Measurements from ENCODE around the gene NRP2.

NRP2 gene

DNA sequence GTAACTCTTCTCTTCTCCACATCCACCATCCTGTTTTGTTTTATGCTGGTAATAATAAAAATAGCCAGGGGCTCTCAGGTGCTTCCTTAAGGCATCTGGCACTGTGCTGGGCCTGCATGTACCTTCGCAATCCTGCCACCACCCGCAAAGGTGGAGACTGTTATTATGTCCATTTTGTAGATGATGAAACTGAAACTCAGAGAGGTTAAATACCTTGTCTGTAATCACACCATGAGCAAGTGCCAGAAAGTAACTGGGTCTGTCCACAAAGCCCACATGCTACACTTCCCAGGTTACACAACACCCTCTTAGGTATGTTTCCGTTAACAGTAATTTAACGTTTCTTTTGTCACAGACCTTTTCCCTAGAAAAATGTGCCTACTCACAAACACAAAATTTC lies 27.0 kb downstream of the NRP2 start:
- DNase-seq (ENCODE audit: low read depth), result no peak

DNA sequence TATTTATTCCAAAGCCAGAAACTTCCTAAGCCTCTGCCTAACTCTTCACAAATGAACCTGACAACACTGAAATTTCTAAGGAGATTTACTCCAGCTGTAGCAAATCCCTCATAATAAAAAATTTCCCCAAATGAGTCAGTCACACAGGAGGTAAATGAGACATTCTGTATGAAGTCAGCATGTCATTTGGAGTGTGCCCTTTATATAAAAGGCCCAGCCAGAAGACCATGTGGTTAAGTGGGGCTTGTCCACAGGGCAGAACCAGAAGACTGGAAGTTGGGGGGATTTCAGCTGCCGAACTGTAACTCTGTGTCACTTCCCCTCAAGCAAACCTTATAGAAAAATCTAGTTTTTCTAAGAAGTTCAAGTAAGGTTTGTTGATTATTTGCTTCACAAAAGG lies 30.2 kb downstream of the NRP2 start:
- no peak for DNase-seq (ENCODE audit: low read depth)

DNA sequence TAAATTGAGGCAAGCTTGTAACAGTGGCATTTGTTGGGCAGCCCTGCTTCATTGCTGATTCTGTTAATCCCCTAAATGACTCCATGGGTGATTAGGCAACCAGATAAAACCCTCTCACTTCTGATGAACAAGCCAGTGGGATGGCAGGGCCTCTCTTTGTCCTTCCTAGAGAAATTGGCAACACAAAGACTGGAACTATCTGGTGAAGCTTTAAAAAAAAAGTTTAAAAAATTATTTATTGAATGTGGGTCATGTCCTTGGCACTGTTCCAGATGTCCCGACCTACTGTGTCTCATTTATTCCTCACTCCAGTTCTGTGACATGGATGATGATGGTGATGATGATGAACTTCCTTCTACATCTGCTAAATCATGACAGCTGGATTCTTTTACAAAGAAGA lies 30.8 kb downstream of the NRP2 start:
- no peak for DNase-seq (ENCODE audit: low read depth)

DNA sequence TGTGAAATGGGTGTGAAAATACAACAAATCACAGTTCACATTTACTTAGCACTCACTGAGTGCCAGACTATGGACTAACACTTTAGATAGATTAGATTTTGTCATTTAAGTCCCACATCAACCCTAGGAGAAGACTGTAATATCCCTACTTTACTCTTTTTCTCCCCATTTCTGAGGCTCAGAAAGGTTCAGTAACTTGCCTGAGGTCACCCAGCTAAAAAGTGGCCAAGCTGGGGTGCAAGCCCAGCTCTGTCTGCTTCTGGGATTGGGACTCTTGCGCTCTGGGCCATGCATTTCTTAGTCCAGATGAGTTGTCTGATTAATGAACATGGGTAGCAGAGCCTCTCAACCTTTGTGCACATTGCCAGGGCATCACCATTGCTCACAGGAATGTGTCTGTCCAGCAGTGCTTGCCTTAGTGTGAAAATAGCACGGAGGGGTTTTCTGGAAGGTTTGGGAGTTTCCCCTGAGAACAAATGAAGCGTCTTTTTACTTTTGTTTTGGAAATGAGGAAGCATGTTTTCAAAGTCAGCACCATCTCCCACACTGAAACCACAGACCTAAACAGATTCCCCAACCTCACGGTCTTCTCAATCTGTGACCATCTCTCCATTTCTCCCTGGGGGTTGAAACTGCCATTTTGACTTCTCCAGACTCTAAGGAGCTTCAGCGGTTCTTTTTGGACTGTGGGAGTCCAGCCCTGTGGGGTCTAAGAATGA lies 31.9 kb downstream of the NRP2 start:
- DNase-seq (ENCODE audit: low read depth), result no peak

DNA sequence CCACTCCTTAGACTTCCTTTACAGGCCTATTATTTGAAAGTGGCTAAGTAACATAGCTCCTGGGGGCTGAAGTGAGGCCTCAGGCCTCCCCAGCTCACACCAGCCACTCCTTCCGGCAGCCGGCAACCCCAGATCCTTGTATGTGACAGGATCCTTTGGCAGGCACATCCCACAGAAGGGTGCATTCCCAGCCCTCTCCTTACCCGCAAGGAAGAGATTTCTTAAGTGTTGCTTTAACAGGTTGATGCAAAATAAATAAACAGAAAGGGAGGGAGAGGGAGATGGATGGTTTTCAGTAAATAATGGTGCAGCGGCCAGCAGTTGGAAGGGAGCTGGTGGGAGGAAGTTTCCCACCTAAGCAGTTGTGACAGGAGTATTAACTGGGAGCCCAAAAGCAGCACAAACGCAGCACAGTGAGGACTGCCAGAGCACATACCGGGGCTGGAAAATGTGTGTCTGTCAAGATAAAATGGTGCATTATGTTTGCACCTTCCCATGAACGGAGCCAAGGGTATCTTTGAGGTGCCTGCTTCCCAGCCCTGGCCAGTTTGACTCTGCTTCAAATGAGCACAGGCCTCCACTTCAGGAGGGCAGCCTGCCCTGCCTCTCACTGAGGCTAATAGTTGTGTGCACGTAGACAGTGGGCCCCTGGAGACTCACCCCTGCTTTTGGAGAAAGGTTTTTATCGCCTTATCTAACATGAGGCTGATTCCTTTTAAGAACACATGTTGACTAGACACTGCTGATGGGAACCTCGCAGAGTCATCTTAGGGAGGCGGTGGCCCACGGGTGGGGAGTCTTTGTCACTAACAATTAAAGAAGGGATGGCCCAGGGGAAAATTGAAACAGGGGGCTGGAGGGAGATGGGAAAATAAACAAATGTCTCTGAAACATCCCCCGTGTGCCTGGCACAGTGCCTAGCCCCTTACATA lies 32.8 kb downstream of the NRP2 start:
- DNase-seq (ENCODE audit: low read depth), result no peak

DNA sequence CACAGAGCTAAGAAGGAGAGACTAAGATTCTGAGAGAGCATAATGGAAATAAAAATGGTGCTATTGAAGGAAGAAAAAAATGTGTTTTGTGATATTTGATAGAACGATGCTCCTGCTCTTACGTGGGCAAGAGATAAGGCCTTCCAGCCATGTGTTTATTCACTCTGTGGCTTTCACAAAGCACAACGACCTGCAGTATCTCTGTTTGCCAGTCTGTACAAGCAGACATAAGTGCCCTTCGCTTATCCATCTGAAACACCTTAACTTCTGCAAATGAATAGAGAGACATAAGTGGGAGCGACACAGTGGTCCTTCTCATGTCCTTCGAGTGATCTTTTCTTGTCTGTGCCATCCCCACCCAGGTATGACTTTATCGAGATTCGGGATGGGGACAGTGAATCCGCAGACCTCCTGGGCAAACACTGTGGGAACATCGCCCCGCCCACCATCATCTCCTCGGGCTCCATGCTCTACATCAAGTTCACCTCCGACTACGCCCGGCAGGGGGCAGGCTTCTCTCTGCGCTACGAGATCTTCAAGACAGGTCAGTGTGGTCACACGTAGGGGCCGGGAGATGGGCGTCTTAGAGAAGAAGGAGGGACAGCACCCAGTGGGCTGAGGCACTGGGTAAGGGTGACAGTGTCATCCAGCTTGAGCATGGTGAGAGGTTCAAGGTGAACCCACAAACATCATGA lies 33.7 kb downstream of the NRP2 start:
- DNase-seq (ENCODE audit: low read depth), result no peak

DNA sequence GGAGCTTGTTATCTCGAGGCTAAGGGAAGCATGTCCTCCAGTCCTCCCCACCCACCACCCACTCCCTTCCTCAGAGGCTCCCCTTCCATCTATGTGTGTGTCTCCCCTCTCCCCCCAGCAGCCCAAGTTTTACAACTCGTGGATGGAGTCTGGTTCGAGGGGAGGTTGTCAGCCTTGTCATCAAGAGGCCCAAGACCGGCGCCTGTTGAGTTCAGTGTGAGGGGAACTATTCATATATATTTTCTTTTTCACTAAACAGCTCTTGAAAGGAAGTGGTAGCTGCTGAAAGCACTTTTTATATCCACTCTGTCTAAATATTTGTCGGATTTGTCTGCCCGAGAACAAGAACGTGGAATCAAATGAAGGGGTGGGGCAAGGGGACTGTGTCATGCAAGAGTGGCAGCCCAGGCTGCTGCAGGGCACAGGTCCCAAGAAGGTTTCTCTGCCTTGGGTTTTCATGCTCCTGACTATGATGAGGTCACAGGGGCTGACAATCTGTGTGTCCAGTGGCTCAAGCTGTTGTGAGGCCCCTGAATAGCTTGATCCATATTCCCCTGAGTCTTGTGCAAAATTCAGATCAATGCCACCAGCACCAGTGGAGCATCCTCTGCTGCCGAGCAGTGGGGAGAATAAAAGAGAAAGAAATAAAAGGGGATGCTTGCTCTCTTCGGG lies 35.0 kb downstream of the NRP2 start:
- DNase-seq (ENCODE audit: low read depth), result no peak

DNA sequence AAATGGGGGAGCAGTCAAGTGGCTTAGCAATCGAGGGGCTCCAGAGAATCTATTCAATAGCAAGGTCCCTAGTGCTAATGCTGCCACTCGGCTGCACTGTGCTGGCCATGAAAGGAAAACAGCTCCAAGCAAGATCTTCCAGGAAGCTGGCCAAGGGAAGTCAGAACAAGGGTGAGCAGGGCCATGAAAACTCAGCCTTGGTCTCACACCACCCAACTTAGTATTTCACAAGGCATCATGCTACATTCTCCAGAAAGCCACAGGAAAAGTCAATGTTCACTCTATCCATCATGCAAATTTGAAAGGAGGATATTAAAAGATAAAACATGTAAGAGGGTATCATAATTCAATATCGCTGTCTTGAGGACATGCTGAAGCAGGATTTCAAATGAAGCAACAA lies 35.7 kb downstream of the NRP2 start:
- DNase-seq (ENCODE audit: low read depth), result no peak

DNA sequence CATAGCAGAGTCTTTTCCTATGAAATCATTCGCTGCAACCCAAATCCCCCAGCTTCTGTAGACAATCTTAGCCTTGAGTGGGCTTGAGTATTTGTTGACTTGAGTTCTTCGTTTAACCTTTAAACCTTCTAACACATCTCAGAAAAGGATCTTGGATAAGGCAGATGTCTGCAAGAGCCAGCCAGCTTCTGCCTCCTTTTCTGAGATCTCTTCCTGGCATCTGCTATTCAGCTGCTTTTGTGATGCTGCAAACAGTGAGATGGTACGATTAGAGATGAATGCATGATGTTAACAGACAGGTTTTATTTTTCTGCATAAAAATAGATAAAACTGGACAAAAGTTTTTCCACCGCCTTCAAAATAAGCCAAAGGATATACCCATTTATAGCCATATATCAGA lies 37.5 kb downstream of the NRP2 start:
- no peak for DNase-seq (ENCODE audit: low read depth)

DNA sequence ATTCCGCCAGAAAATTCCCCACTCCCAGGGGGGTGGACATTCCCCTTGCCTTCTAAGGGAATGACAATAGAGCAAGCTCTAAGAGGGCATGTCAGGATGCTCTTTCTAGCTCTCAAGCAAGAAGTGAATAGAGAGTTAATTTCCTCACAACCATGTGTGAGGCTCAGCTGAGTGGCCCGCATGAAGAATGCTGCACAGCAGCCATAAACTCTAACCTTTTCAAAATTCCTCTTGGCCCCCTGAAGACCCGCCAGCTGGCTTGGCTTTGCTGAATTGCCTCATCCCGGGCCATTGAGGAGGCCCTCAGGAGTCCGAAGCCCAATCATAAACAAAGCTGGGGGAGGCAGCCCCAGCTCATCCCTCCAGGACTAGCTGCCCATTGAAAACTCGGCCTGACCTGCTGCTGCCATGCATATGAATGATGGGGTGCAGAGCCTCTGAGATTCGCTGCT lies 38.2 kb downstream of the NRP2 start:
- DNase-seq (ENCODE audit: low read depth), result no peak

DNA sequence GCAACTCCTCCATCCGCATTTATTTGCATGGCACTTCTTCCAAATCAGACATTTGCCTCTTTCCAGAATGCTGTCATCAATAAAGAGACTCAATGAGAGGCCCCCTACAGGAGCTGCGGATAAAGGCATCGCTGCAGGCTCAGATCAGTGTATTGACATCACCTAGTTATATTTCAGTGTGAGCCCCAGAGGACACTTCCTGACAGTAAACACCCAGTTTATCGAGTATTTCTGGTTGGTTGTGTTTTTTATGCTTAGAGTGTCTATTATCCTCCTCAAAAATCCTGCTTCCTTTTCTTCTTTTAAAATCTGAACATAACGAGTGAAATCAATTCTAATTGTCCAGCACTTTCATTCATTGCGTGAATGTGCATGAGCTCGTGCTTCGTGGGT lies 38.8 kb downstream of the NRP2 start:
- no peak for DNase-seq (ENCODE audit: low read depth)

DNA sequence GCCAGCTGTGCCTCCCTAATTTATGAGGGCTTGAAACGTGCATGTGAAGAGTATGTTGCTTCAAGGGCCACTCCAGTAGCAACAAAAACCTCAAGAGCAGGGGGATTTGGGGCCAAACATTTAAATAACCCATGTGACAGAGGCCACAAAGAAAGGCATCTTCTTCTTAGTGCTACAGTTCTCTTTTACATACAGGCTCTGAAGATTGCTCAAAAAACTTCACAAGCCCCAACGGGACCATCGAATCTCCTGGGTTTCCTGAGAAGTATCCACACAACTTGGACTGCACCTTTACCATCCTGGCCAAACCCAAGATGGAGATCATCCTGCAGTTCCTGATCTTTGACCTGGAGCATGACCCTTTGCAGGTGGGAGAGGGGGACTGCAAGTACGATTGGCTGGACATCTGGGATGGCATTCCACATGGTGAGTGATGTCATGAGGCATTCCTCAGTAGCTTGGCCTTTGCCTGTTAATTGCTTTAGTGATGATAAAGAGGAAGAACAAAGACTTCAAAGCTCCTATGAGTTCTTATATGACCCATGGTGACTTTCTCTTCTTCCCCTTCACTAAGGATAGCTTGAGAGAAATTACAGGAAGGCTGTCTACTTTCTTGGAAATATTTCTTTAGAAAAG lies 40.1 kb downstream of the NRP2 start:
- no peak for DNase-seq (ENCODE audit: low read depth)

DNA sequence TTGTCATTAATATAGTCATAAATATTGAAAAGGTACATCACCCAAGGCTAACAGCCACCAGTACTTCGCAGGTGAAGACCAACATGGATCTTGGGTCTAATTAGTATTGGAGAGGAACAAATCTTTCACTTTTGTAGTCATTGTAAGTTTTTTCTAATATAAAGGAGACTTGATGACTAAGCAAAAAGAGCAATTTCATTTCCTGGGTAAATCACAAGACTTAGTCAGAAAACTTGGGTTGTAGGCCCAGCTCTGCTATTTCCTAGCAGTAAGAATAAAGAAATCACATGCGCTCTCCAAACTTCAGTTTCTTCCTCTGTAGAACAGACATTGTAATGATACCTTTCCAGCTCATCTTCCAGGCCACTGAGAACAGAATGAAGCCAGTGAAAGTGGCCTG lies 40.9 kb downstream of the NRP2 start:
- no peak for DNase-seq (ENCODE audit: low read depth)

DNA sequence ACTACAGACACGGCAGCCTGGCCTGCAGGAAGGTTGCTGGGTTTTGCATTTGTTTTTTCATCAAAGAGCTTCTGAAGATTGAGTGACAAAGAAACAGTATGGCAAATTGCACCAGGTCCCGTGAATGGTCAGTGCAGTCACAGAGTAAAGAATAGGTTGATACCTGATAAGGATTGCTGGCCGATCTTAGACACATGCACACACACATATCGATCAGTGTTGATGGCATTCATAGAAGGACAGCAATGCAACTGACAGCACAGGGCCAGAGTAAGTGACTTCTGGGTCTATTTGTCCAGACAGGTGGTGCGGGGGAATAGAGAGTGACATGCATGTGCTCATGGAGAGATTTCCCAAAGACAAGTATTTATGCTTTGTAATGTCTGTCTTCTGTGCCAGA lies 42.8 kb downstream of the NRP2 start:
- DNase-seq (ENCODE audit: low read depth), result no peak

DNA sequence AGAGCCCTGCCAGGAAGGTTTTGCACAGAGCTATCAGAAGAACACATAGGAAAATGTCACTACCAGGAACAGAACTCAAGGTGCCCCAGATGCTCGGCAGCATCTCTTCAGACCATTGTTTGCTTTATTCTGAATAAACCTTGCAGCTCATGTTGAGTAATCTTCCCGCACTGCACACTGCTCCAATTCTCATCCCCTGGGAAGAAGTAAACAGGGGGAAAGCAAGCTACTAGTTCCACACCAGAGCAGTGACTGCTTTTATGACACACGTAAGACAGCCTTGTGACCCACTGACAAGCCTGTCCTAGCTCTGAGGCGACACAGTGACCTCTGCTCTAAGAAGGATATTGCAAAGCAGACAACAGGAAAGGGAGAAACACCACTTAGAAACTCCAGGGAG lies 44.2 kb downstream of the NRP2 start:
- no peak for DNase-seq (ENCODE audit: low read depth)

DNA sequence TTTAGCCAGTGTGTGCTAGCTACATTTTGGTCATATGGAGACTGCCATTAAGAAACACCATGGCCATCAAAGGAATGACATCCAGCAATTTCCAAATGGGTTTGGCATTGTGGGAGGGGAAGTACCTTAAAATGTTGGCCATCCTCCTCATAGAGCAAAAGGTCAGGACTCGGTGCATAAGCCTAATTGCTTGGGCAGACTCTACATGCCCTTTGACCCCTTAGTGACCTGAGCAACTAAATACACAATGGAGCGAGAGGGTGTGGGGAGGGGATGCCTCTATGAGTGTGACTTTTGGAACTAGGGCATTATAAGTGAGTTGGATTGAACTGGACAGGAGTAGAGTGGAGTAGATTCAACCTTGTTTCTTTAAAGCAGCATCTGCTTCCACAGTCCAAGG lies 44.9 kb downstream of the NRP2 start:
- DNase-seq (ENCODE audit: low read depth), result no peak

DNA sequence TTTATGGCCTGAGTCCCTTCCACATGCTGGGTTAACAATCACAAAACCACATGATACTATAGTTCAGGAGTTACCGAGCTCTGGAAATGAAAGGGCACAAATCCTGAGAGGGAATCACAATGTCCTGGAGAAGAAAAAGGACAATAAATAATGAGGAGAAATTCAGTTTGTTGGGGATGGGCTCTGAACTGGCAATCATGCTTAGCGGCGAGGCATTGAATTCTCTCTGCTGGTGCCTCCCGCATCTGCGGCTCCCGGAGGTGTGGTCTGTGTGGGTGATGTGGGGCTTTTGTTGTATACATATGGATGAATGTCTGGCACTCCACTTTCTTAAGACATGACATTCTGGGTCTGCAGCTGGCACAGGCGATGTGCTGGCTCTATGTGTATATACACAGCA lies 46.1 kb downstream of the NRP2 start:
- no peak for DNase-seq (ENCODE audit: low read depth)

DNA sequence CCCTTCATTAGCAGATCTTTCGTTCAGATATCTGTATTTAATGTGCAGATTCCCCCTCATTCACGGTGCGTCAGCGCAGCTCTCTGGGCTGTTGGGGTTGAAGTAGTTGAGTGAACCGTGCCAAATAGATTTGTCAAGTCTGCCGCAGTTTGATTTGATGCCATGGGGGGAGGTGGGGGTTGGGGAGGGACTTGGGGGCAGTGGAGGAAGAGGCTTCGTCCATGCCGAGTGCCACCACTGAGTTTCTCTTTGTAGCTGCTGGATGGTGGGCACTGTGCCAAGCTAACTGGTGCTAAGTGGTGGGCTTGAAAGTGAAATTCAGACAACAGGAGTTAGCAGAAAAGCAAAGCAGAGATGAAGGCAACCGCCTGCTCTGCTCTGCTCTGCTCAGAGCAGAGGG lies 47.9 kb downstream of the NRP2 start:
- no peak for DNase-seq (ENCODE audit: low read depth)

DNA sequence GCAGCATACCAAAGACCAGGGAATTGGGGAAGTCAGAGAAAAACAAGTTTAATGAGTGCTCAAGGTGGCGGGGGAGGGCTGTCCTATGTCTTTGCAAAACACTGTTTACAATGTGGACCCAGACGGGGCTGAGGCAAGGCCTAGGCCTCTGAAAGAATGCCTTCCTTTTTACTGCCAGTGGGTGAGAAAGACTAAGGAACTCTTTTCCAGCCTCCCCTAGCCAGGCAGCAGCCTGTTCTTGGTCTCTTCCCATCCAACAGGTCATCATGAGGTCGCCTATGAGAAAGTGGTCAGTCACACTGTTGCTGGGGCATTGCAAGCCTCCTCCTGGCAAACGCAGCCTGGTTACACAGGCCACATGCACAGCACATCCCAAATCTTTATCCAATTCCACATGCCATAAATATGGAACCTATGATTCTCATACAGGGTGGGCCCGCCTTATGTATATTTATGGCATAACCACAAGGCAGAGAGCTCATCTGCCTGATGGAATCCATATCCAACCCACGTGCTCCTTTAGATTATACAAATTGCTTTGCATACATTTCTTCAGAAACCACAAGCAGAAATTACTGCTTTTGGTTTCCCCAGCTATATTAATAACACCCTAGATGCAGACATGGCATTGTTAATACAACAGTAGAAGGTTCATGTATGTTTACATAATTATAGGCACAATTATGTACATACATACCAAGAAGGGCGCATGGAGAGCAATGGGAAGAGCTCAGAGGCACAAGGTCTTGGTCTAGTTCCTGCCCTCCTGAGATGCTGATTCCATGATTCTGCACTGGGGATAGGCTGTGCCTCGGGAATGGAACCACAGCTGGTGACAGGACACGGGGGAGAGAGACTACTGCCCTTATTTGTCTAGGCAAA lies 48.6 kb downstream of the NRP2 start:
- no peak for DNase-seq (ENCODE audit: low read depth)

DNA sequence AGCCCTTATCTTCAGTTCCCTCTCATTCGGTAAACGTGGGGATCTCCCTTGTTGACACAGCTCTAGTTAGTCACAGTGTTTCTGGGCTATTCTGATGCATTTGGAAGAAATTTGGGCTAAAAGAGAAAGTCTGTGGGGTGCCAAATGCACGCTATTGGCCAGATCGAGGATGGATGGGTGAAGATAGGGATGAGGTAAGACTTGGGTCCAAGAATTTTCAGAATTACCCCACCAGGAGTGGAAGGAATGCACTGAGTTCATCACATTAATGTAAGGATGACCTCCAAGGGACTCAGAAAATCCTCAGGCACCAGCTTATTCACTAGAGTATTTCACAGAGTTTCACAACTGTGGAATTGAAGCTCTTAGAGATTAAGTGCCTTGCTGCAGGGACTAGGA lies 49.3 kb downstream of the NRP2 start:
- DNase-seq (ENCODE audit: low read depth), result no peak

DNA sequence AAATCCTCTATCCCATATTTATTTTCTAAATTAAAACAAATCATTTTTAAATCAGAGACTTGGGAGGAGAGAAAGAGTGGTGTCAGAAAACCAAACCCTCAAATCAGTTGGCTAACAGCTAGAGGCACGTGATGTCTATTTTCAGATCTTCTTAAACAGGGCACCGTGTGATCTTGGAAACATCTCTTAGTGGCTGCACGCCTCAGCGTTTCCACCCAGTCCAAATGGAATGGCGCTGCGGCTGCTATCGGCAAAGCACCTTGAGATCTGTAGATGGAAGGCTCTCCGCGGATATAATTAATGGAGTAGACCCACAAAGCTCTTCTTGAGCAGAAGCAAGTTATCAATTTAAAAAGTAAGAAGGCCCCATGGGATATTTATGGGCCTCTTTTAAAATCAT lies 50.0 kb downstream of the NRP2 start:
- no peak for DNase-seq (ENCODE audit: low read depth)

All from stimulated activated CD4-positive, alpha-beta T cell treated with anti-CD3 and anti-CD28 coated beads, Interleukin-2, amount 100 ng/mL, for 4 hours (primary cell).